MCF 10A (cell line): ENCODE results near the gene SELENOM. TPM values are rescaled to one million over a fixed set of nuclear protein-coding genes. Genes with fewer than 3 reads are reported as not detected.
A peak's percentile ranks its signal among the peaks of the same experiment; 100 is the strongest.

ENCODE experiments used
- BruUV-seq: library from RNA; stranded (reverse); fragments of 400-500 nt; replicated peaks from 2 replicates; lab custom pipeline; 2021; lab: Mats Ljungman, UMichigan
- CTCF ChIA-PET: fragments of 300-600 bp; sonication (Branson Sonifier 250); formaldehyde crosslinking; extraction: SDS; loops from one replicate; lab custom pipeline; 2021; ENCODE audit warnings: antibody characterized with exemption, inconsistent platforms; lab: Yijun Ruan, JAX
- POLR2A ChIA-PET: fragments of 300-600, 350-650 bp; sonication (Branson Sonifier 250); formaldehyde crosslinking; extraction: SDS; loops from one replicate; lab custom pipeline; 2020; ENCODE audit warnings: antibody characterized with exemption, inconsistent platforms; lab: Yijun Ruan, JAX
- DNase-seq: peaks from one replicate; pipeline ENCODE4 v3.0.0-alpha.2; 2018; ENCODE audit not compliant: unreplicated experiment
- H3K27ac Mint-ChIP-seq: one replicate; pipeline ENCODE4 v1.8.0; 2022; ENCODE audit warnings: mild to moderate bottlenecking, low read depth, mixed read lengths; ENCODE audit not compliant: unreplicated experiment
- H3K27me3 Mint-ChIP-seq: one replicate; pipeline ENCODE4 v1.8.0; 2022; ENCODE audit warnings: mixed read lengths; ENCODE audit not compliant: insufficient read depth, unreplicated experiment
- H3K36me3 Mint-ChIP-seq: one replicate; pipeline ENCODE4 v1.8.0; 2022; ENCODE audit warnings: mild to moderate bottlenecking, moderate library complexity, mixed read lengths; ENCODE audit not compliant: insufficient read depth, unreplicated experiment
- H3K4me1 Mint-ChIP-seq: one replicate; pipeline ENCODE4 v1.8.0; 2022; ENCODE audit warnings: mixed read lengths; ENCODE audit not compliant: insufficient read depth, unreplicated experiment
- H3K4me3 Mint-ChIP-seq: one replicate; pipeline ENCODE4 v1.8.0; 2022; ENCODE audit warnings: mild to moderate bottlenecking, moderate library complexity, mixed read lengths; ENCODE audit not compliant: unreplicated experiment
- H3K9me3 Mint-ChIP-seq: one replicate; pipeline ENCODE4 v1.8.0; 2022; ENCODE audit warnings: mixed read lengths; ENCODE audit not compliant: unreplicated experiment
- CTCF ChIP-seq: fragments of 200-600 bp; IDR thresholded peaks from one replicate; pipeline ENCODE4 v1.8.0; 2022; ENCODE audit warnings: antibody characterized with exemption, mild to moderate bottlenecking; ENCODE audit not compliant: unreplicated experiment
- intact Hi-C: fragments of 100-400 bp; cut with micrococcal nuclease; formaldehyde crosslinking; loops from 2 replicates; pipeline ENCODE4 v1.14.1; 2022
- total RNA-seq: library from RNA; stranded (reverse); gene quantifications from 2 replicates; pipeline ENCODE4 v1.2.3, GENCODE V29; 2022

SELENOM gene
- total RNA-seq, 1 experiment from 2014 or later = 44.9 TPM

- ChIA-PET POLR2A (interaction anchor here (1.5 kb wide), 1 partner anchor 128 kb away, joined by 5 read pairs; the partner anchor contains the start of genes MORC2 and TUG1), CTCF (interaction anchor here (0.9 to 2.8 kb wide), 4 partner anchors 11 to 150 kb away, joined by 3 to 21 read pairs (median 8); partner anchors contain the start of gene SELENOM)
- peak overlapping the region; percentile 33 for H3K27ac Mint-ChIP-seq
- BruUV-seq = no TSS peak
- H3K4me1 Mint-ChIP-seq = peaks cover 4% of the 10 kb centered on the region
- intact Hi-C loops = no loop called here
- no peaks in the 10 kb centered on the region for H3K9me3 Mint-ChIP-seq
- DNase-seq = no peak
- H3K4me3 Mint-ChIP-seq = no peak overlapping the region
- H3K27me3 Mint-ChIP-seq = no peaks in the 10 kb centered on the region
- no peak for TF ChIP-seq CTCF
- H3K36me3 Mint-ChIP-seq = peaks cover 24% of the 10 kb centered on the region
These were observed 10.6 kb downstream of the SELENOM start for GRCh38 chr22:31096657-31097279.

GRCh38 chr22:31095637-31096249 is 11.6 kb downstream of the SELENOM start:
- H3K36me3 Mint-ChIP-seq = peaks cover 24% of the 10 kb centered on the region
- no peaks in the 10 kb centered on the region for H3K4me1 Mint-ChIP-seq
- H3K4me3 Mint-ChIP-seq = no peak overlapping the region
- H3K27ac Mint-ChIP-seq = peak overlapping the region; percentile 33
- TF ChIP-seq CTCF = no peak
- no peaks in the 10 kb centered on the region for H3K9me3 Mint-ChIP-seq
- H3K27me3 Mint-ChIP-seq = no peaks in the 10 kb centered on the region
- BruUV-seq = no TSS peak
- DNase-seq = no peak
- ChIA-PET CTCF (interaction anchor here (0.5 to 2.8 kb wide), 7 partner anchors 11 to 1132 kb away, joined by 3 to 21 read pairs (median 3); partner anchors contain the start of gene SELENOM), POLR2A (interaction anchor here (1.0 to 1.5 kb wide), 3 partner anchors 11 to 127 kb away, joined by 3 to 5 read pairs (median 3); partner anchors contain the start of genes MORC2 and TUG1)
- intact Hi-C loops = no loop called here

- H3K9me3 Mint-ChIP-seq = no peaks in the 10 kb centered on the region
- intact Hi-C loops = no loop called here
- no peaks in the 10 kb centered on the region for H3K4me1 Mint-ChIP-seq
- POLR2A ChIA-PET = interaction anchor here (1.9 kb wide), 1 partner anchor 12 kb away, joined by 7 read pairs; the partner anchor contains the start of gene SELENOM
- BruUV-seq = no TSS peak
- H3K36me3 Mint-ChIP-seq = peaks cover 24% of the 10 kb centered on the region
- TF ChIP-seq CTCF = no peak
- CTCF ChIA-PET = interaction anchor here (0.6 to 2.8 kb wide), 3 partner anchors 13 to 326 kb away, joined by 3 to 21 read pairs (median 3); partner anchors contain the start of gene SELENOM
- H3K27me3 Mint-ChIP-seq = no peaks in the 10 kb centered on the region
- H3K4me3 Mint-ChIP-seq = no peak overlapping the region
- DNase-seq = no peak
- no peak overlapping the region for H3K27ac Mint-ChIP-seq
These were observed 12.6 kb downstream of the SELENOM start for GRCh38 chr22:31094741-31095140.

GRCh38 chr22:31094021-31094551 is 13.3 kb downstream of the SELENOM start:
- no peak for TF ChIP-seq CTCF
- POLR2A ChIA-PET = interaction anchor here (1.0 to 1.9 kb wide), 2 partner anchors 10 to 13 kb away, joined by 4 to 7 read pairs; partner anchors contain the start of gene SELENOM
- CTCF ChIA-PET = interaction anchor here (0.5 to 2.8 kb wide), 5 partner anchors 13 to 325 kb away, joined by 3 to 21 read pairs (median 3); partner anchors contain the start of gene SELENOM

More at GRCh38 chr22:31094021-31094551, 13.3 kb downstream of the SELENOM start:
- H3K4me1 Mint-ChIP-seq = no peaks in the 10 kb centered on the region
- no TSS peak for BruUV-seq
- H3K27me3 Mint-ChIP-seq = no peaks in the 10 kb centered on the region
- H3K36me3 Mint-ChIP-seq = peaks cover 24% of the 10 kb centered on the region
- no peak overlapping the region for H3K27ac Mint-ChIP-seq
- DNase-seq = no peak
- no peaks in the 10 kb centered on the region for H3K9me3 Mint-ChIP-seq
- H3K4me3 Mint-ChIP-seq = no peak overlapping the region
- intact Hi-C loops = no loop called here
